A549 (cell line): Measurements from ENCODE around the gene NIPAL3.

Experiments used
- BHLHE40 ChIP-seq: IDR thresholded peaks from 2 replicates; pipeline ENCODE4 v1.6.1; 2012; ENCODE audit warnings: low read depth, low read length, inconsistent platforms
- CBX2 ChIP-seq: fragments of 200-600 bp; sonication (generic); IDR thresholded peaks from 2 replicates; pipeline ENCODE4 v1.6.1; 2016; ENCODE audit warnings: low read depth, mild to moderate bottlenecking, borderline replicate concordance
- CEBPB ChIP-seq, 2 experiments: fragments of >200 bp in 1 of 2; sonication (Bioruptor Twin) in 1 of 2; formaldehyde crosslinking in 1 of 2; IDR thresholded peaks; 2 replicates each; pipeline ENCODE4 v1.6.1; 2012 to 2016
- CHD2 ChIP-seq: fragments of 150-350 bp; IDR thresholded peaks from 2 replicates; pipeline ENCODE4 v1.6.1; 2014; ENCODE audit warnings: low read length; ENCODE audit not compliant: partially characterized antibody
- CTCF ChIP-seq: fragments of >200 bp; sonication (Bioruptor Twin); formaldehyde crosslinking; IDR thresholded peaks from 3 replicates; pipeline ENCODE4 v1.5.1; 2016
- EP300 ChIP-seq, 2 experiments: fragments of >200 bp; sonication (Bioruptor Twin); formaldehyde crosslinking; IDR thresholded peaks; 2 replicates in 1 of 2; 3 replicates in 1 of 2; pipeline ENCODE4 v1.6.1; 2016 to 2017
- HDAC2 ChIP-seq: fragments of 200-600 bp; sonication (generic); IDR thresholded peaks from 2 replicates; pipeline ENCODE4 v1.6.1; 2016
- JUN ChIP-seq, 2 experiments: fragments of >200 bp; sonication (Bioruptor Twin); formaldehyde crosslinking; IDR thresholded peaks; 2 replicates in 1 of 2; 3 replicates in 1 of 2; pipeline ENCODE4 v1.6.1; 2016 to 2017
- KDM1A ChIP-seq: fragments of 200-600 bp; sonication (generic); IDR thresholded peaks from 2 replicates; pipeline ENCODE4 v1.6.1; 2016; ENCODE audit warnings: low read depth, mild to moderate bottlenecking
- POLR2A ChIP-seq: IDR thresholded peaks from 2 replicates; pipeline ENCODE4 v1.6.1; 2012; ENCODE audit warnings: mild to moderate bottlenecking, low read length
- REST ChIP-seq: fragments of 200-600 bp; sonication (generic); IDR thresholded peaks from 2 replicates; pipeline ENCODE4 v1.6.1; 2016; ENCODE audit warnings: antibody characterized with exemption, mild to moderate bottlenecking, moderate library complexity
- TP53 ChIP-seq: fragments of 250-450 bp; sonication (Bioruptor Pico); IDR thresholded peaks from 2 replicates; pipeline ENCODE4 v1.5.0; 2021; ENCODE audit warnings: mild to moderate bottlenecking, moderate library complexity
- TF ChIP-seq, protein P1 (sequence below): fragments of >200 bp; sonication (Bioruptor Twin); formaldehyde crosslinking; IDR thresholded peaks from 2 replicates; pipeline ENCODE4 v1.6.1; 2016

DNA sequence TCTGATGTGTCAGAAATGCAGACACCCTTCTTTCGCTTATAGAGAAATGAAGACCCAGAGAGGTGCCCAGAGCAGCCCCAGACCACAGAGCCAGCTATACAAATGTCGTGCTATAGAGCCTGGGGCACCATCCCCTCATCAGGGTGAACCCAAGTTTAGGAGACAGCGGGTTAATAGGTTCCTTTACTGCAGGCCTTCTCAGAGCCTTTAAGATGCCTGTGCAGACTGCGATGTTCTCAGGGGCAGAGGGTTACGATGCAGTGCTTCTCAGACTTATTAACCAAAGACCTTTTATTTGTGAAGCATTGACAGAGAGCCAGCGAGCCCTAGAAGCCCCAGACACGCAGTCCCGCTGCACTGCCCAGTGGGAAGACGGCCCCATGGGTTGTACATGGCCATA is 48.9 kb upstream of the NIPAL3 start:
- no peak for TF ChIP-seq CTCF
- TF ChIP-seq KDM1A, result no peak
- TF ChIP-seq REST, result no peak
- no peak for TF ChIP-seq POLR2A
- no peak for TF ChIP-seq CHD2
- TF ChIP-seq TP53 (CRISPR knock-in tag), result no peak
- no peak for TF ChIP-seq CBX2
- TF ChIP-seq BHLHE40, result no peak
- TF ChIP-seq, protein P1, sequence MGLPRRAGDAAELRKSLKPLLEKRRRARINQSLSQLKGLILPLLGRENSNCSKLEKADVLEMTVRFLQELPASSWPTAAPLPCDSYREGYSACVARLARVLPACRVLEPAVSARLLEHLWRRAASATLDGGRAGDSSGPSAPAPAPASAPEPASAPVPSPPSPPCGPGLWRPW, result no peak
- TF ChIP-seq HDAC2, result no peak
- TF ChIP-seq EP300 (IDR thresholded peaks at IDR 0.05), result no peak
- no peak for TF ChIP-seq CEBPB (IDR thresholded peaks at IDR 0.05)
- TF ChIP-seq JUN (IDR thresholded peaks at IDR 0.05), result no peak
